GM12878 (cell line): Measurements from ENCODE around the gene ATF7. TPM values are rescaled to one million over a fixed set of nuclear protein-coding genes. Genes with fewer than 3 reads are reported as not detected.

Experiments
- ATAC-seq: fragments of 200-7000 bp; cut with Tn5 transposase; 3 replicates; pipeline ENCODE4 v1.9.1; 2020; ENCODE audit warnings: mild to moderate bottlenecking, moderate library complexity
- BruUV-seq: library from RNA; stranded (reverse); fragments of 400-500 nt; replicated peaks from 2 replicates; lab custom pipeline; 2021; lab: Mats Ljungman, UMichigan
- CTCF ChIA-PET: fragments of 300-600 bp; sonication (Branson Sonifier 250); formaldehyde crosslinking; extraction: SDS; loops from one replicate; lab custom pipeline; 2021; ENCODE audit warnings: inconsistent platforms; lab: Yijun Ruan, JAX
- POLR2A ChIA-PET: fragments of 350-600 bp; formaldehyde crosslinking; extraction: SDS; loops from one replicate; lab custom pipeline; 2021; ENCODE audit warnings: inconsistent platforms; lab: Charles Lee
- RAD21 ChIA-PET: fragments of 300-600 bp; sonication (Branson Sonifier 250); formaldehyde crosslinking; loops from one replicate; lab custom pipeline; 2023; ENCODE audit warnings: antibody characterized with exemption; ENCODE audit not compliant: unreplicated experiment; lab: Charles Lee
- SMC1A ChIA-PET: fragments of 300-600 bp; sonication (Branson Sonifier 250); formaldehyde crosslinking; loops from one replicate; lab custom pipeline; 2023; ENCODE audit not compliant: unreplicated experiment, uncharacterized antibody; lab: Charles Lee
- DNase-seq: peaks from one replicate; pipeline ENCODE4 v3.0.0-alpha.2; 2011; ENCODE audit warnings: low read depth, low spot score
- FAIRE-seq: peaks from 3 replicates; lab custom pipeline; 2011; peaks lifted over from hg19 to GRCh38; lab: Jason Lieb, UNC
- H2AFZ ChIP-seq: 2 replicates; pipeline ENCODE4 v1.6.0; 2011; ENCODE audit warnings: low read depth, low read length, control low read depth; ENCODE audit not compliant: control insufficient read depth
- H3K27ac ChIP-seq: 2 replicates; pipeline ENCODE4 v1.5.1; 2011; ENCODE audit warnings: control low read depth; ENCODE audit not compliant: control insufficient read depth, insufficient read depth
- H3K27me3 ChIP-seq, 2 experiments: replicated peaks in 1 of 2; 2 replicates each; pipeline versions ENCODE4 v1.6.0 to v1.6.1; 2011; ENCODE audit warnings: low read length in 1 of 2; ENCODE audit not compliant: control insufficient read depth in 2 of 2, insufficient read depth in 2 of 2
- H3K36me3 ChIP-seq, 2 experiments: 2 replicates each; pipeline ENCODE4 v1.5.1; 2011; ENCODE audit warnings: low read length in 1 of 2; ENCODE audit not compliant: control insufficient read depth in 2 of 2, insufficient read depth in 2 of 2
- H3K4me1 ChIP-seq: 2 replicates; pipeline ENCODE4 v1.6.1; 2011; ENCODE audit warnings: mild to moderate bottlenecking, low read length, moderate library complexity, mixed read lengths; ENCODE audit not compliant: control insufficient read depth, insufficient read depth
- H3K4me2 ChIP-seq: 2 replicates; pipeline ENCODE4 v1.6.0; 2011; ENCODE audit warnings: control low read depth; ENCODE audit not compliant: control insufficient read depth, insufficient read depth
- H3K4me3 ChIP-seq: fragments of 200-600 bp; sonication (generic); 2 replicates; pipeline ENCODE4 v1.5.1; 2016
- H3K79me2 ChIP-seq: 2 replicates; pipeline ENCODE4 v1.6.0; 2011; ENCODE audit warnings: low read length; ENCODE audit not compliant: control insufficient read depth, insufficient read depth
- H3K9ac ChIP-seq: 2 replicates; pipeline ENCODE4 v1.8.0; 2011; ENCODE audit warnings: low read length, control low read depth, mixed read lengths; ENCODE audit not compliant: control insufficient read depth, insufficient read depth
- H3K9me3 ChIP-seq: replicated peaks from 3 replicates; pipeline ENCODE4 v1.5.1; 2011; ENCODE audit warnings: mild to moderate bottlenecking, low read length; ENCODE audit not compliant: control insufficient read depth, insufficient read depth
- H4K20me1 ChIP-seq: 2 replicates; pipeline ENCODE4 v1.6.0; 2011; ENCODE audit not compliant: control insufficient read depth, insufficient read depth
- ATF2 ChIP-seq: IDR thresholded peaks from 2 replicates; pipeline ENCODE4 v1.6.1; 2012; ENCODE audit warnings: low read length, inconsistent platforms
- BMI1 ChIP-seq: fragments of 450-650 bp; IDR thresholded peaks from 2 replicates; pipeline ENCODE4 v1.6.1; 2016; ENCODE audit warnings: mild to moderate bottlenecking, moderate library complexity, borderline replicate concordance
- CEBPB ChIP-seq, 2 experiments: fragments of 150-350 bp in 1 of 2; IDR thresholded peaks; 2 replicates each; pipeline ENCODE4 v1.6.1; 2012 to 2014; ENCODE audit warnings: low read depth in 2 of 2, low read length in 2 of 2, borderline replicate concordance in 1 of 2, inconsistent platforms in 1 of 2
- E2F4 ChIP-seq: IDR thresholded peaks from 2 replicates; pipeline ENCODE4 v1.6.1; 2012; ENCODE audit warnings: low read depth, low read length, improper control_type of control experiment
- EGR1 ChIP-seq, 2 experiments: IDR thresholded peaks; 1 replicate in 1 of 2; 2 replicates in 1 of 2; pipeline ENCODE4 v1.6.1; 2011 to 2012; ENCODE audit warnings: low read depth in 2 of 2, low read length in 2 of 2, borderline replicate concordance in 1 of 2, mild to moderate bottlenecking in 1 of 2, moderate library complexity in 1 of 2
- ETV6 ChIP-seq, 2 experiments: fragments of 450-650 bp in 1 of 2; IDR thresholded peaks in 1 of 2; conservative IDR thresholded peaks in 1 of 2; 2 replicates each; pipeline ENCODE4 v1.6.1; 2014; ENCODE audit warnings: antibody characterized with exemption in 1 of 2, borderline replicate concordance in 1 of 2, low read depth in 1 of 2, mild to moderate bottlenecking in 1 of 2, moderate library complexity in 1 of 2
- IRF4 ChIP-seq: IDR thresholded peaks from 2 replicates; pipeline ENCODE4 v1.6.1; 2011; ENCODE audit warnings: low read depth, low read length
- JUND ChIP-seq: IDR thresholded peaks from 2 replicates; pipeline ENCODE4 v1.6.1; 2012; ENCODE audit warnings: low read depth, mild to moderate bottlenecking, low read length, improper control_type of control experiment, moderate library complexity
- MAX ChIP-seq: IDR thresholded peaks from 2 replicates; pipeline ENCODE4 v1.6.1; 2012; ENCODE audit warnings: low read depth, low read length, improper control_type of control experiment
- NRF1 ChIP-seq: conservative IDR thresholded peaks from 2 replicates; pipeline ENCODE4 v1.6.1; 2011; ENCODE audit warnings: mild to moderate bottlenecking, low read depth, low read length, improper control_type of control experiment
- STAT3 ChIP-seq: IDR thresholded peaks from 2 replicates; pipeline ENCODE4 v1.6.1; 2011; ENCODE audit warnings: low read depth, low read length, improper control_type of control experiment
- TAF1 ChIP-seq: IDR thresholded peaks from 2 replicates; pipeline ENCODE4 v1.6.1; 2011; ENCODE audit warnings: mild to moderate bottlenecking, low read depth, low read length, borderline replicate concordance
- USF2 ChIP-seq: IDR thresholded peaks from 2 replicates; pipeline ENCODE4 v1.6.1; 2011; ENCODE audit warnings: low read depth, low read length, improper control_type of control experiment, borderline replicate concordance
- ZNF622 ChIP-seq: fragments of 450-650 bp; IDR thresholded peaks from 2 replicates; pipeline ENCODE4 v1.6.1; 2017; ENCODE audit warnings: mild to moderate bottlenecking, inconsistent platforms
- WGBS: methylation state at CpG from one replicate; pipeline ENCODE4 v1.1.6; 2016; ENCODE audit warnings: low lambda C conversion rate; ENCODE audit not compliant: insufficient replicate concordance, insufficient coverage; ENCODE audit errors: missing lambda C conversion rate; 5-methylcytosine and 5-hydroxymethylcytosine counted together
- in situ Hi-C: fragments of 300-500 bp; cut with MboI; formaldehyde crosslinking; loops from 9 replicates; pipeline ENCODE4 v1.14.3; 2018; ENCODE audit warnings: mixed read lengths
- intact Hi-C: fragments of 100-400 bp; cut with micrococcal nuclease; formaldehyde crosslinking; loops from one replicate; pipeline ENCODE4 v1.14.2; 2022; ENCODE audit not compliant: unreplicated experiment
- polyA plus RNA-seq, 11 experiments: library from polyadenylated mRNA; depleted of rRNA in 4 of 11; unstranded in 6 of 11; stranded (reverse) in 5 of 11; fragments of >200 nt; fragmentation: Nextera tagmentation in 4 of 11; fragmentation: Illumina TruSeq in 1 of 11; extraction: Ambion mirVana in 4 of 11; extraction: Trizol in 1 of 11; gene quantifications; 1 replicate in 1 of 11; 2 replicates in 10 of 11; pipeline versions ENCODE4 v1.2.1 to v1.2.3, GENCODE V29; 2011 to 2016; ENCODE audit warnings: inconsistent platforms in 2 of 11, missing spikeins in 2 of 11, low read depth in 1 of 11
- total RNA-seq, 4 experiments: library from RNA; depleted of rRNA in 3 of 4; stranded (reverse); fragments of >200 nt in 3 of 4; fragmentation: Illumina TruSeq in 1 of 4; extraction: Trizol in 1 of 4; gene quantifications; 2 replicates each; pipeline versions ENCODE4 v1.2.1 to v1.2.3, GENCODE V29; 2013 to 2021

Gene ATF7
- total and polyA plus RNA-seq, 10 of the 15 experiments (the other 5 are each of a cell fraction or from before 2014, with no cell fraction given) = 9.1 to 30.7 (median 21.8) TPM

- FAIRE-seq (no peak), ATAC-seq (no peak), DNase-seq (no peak)
- H3K9me3 ChIP-seq = no peaks in the 10 kb centered on the region
- no peaks in the 10 kb centered on the region for H4K20me1 ChIP-seq
- RAD21 ChIA-PET = no interaction called here
- no peaks in the 10 kb centered on the region for H3K4me1 ChIP-seq
- H3K4me3 ChIP-seq = no peak overlapping the region
- H3K27me3 ChIP-seq = no peaks in the 10 kb centered on the region
- no peak overlapping the region for H3K4me2 ChIP-seq
- no TSS peak for BruUV-seq
- intact Hi-C loops (no loop called here), in situ Hi-C loops (no loop called here)
- POLR2A ChIA-PET = interaction anchor here (0.7 to 1.0 kb wide), 2 partner anchors 11 to 117 kb away, joined by 3 read pairs; no protein-coding TSS in a partner anchor
- H3K79me2 ChIP-seq = no peaks in the 10 kb centered on the region
- TF ChIP-seq MAX (no peak), IRF4 (no peak), STAT3 (no peak), TAF1 (no peak), NRF1 (no peak), JUND (no peak)
- SMC1A ChIA-PET = interaction anchor here (0.8 to 0.9 kb wide), 2 partner anchors 51 to 111 kb away, joined by 3 read pairs; no protein-coding TSS in a partner anchor
- H3K36me3 ChIP-seq = peaks cover 6 to 22% of the 10 kb centered on the region in 2 experiments
- CTCF ChIA-PET = interaction anchor here (0.7 kb wide), 1 partner anchor 61 kb away, joined by 3 read pairs; no protein-coding TSS in a partner anchor
- whole genome bisulfite sequencing = 98% methylated on average over 3 of the region's 3 CpGs
- H3K27ac ChIP-seq = no peak overlapping the region
- H2AFZ ChIP-seq = no peak overlapping the region
- no peak overlapping the region for H3K9ac ChIP-seq
Measured at GRCh38 chr12:53532021-53532420, 94.2 kb downstream of the ATF7 start.

- peaks cover 6 to 21% of the 10 kb centered on the region in 2 experiments for H3K36me3 ChIP-seq
- 95% methylated on average over 4 of the region's 4 CpGs for WGBS
- no peak overlapping the region for H3K4me2 ChIP-seq
- ChIA-PET CTCF (interaction anchor here (0.7 to 0.9 kb wide), 2 partner anchors 12 to 24 kb away, joined by 3 to 4 read pairs; partner anchors contain the start of gene NPFF), POLR2A (no interaction called here), RAD21 (no interaction called here), SMC1A (interaction anchor here (0.9 kb wide), 1 partner anchor 49 kb away, joined by 3 read pairs; no protein-coding TSS in a partner anchor)
- H3K9me3 ChIP-seq = no peaks in the 10 kb centered on the region
- H3K27me3 ChIP-seq = no peaks in the 10 kb centered on the region
- H3K27ac ChIP-seq = no peak overlapping the region
- in situ Hi-C loops (no loop called here), intact Hi-C loops (no loop called here)
- BruUV-seq = no TSS peak
- FAIRE-seq (no peak), ATAC-seq (no peak), DNase-seq (no peak)
- no peak overlapping the region for H3K4me3 ChIP-seq
- H3K79me2 ChIP-seq = no peaks in the 10 kb centered on the region
- no peak overlapping the region for H3K9ac ChIP-seq
- H3K4me1 ChIP-seq = no peaks in the 10 kb centered on the region
- no peaks in the 10 kb centered on the region for H4K20me1 ChIP-seq
- no peak overlapping the region for H2AFZ ChIP-seq
- TF ChIP-seq ETV6 (conservative IDR thresholded peaks at IDR 0.05 in 1 of 2, IDR thresholded peaks at IDR 0.05 in 1 of 2; ENCODE audit: borderline replicate concordance in 1 of 2, low read depth in 1 of 2) (no peak), ZNF622 (no peak), CEBPB (IDR thresholded peaks at IDR 0.05; ENCODE audit: borderline replicate concordance in 1 of 2, low read depth in 2 of 2, low read length in 2 of 2) (no peak), EGR1 (IDR thresholded peaks at IDR 0.05; ENCODE audit: borderline replicate concordance in 1 of 2, low read depth in 2 of 2, low read length in 2 of 2) (no peak), ATF2 (no peak), BMI1 (no peak), NRF1 (no peak), USF2 (no peak), E2F4 (no peak)
Measured at GRCh38 chr12:53530920-53531319, 95.3 kb downstream of the ATF7 start.
